ACC112 (cell line): Measurements from ENCODE around the gene SMIM27.
"Not testable (repeated sequence)": the region's sequence is repeated elsewhere in the genome, so short reads cannot be mapped to it uniquely, and the experiment has no call there.

Experiments
- H2AFZ ChIP-seq: fragments of 200-600 bp; sonication (generic); one replicate; pipeline ENCODE4 v1.6.0; 2017; ENCODE audit warnings: antibody characterized with exemption, low read length; ENCODE audit not compliant: unreplicated experiment
- H3K27ac ChIP-seq: fragments of 200-600 bp; sonication (generic); 2 replicates; pipeline ENCODE4 v1.5.1; 2014; ENCODE audit warnings: low read depth, mild to moderate bottlenecking, antibody characterized with exemption, low read length, moderate library complexity
- H3K27me3 ChIP-seq: fragments of 200-600 bp; sonication (generic); 2 replicates; pipeline ENCODE4 v1.6.1; 2014; ENCODE audit warnings: mild to moderate bottlenecking, antibody characterized with exemption, low read length, moderate library complexity, mixed read lengths; ENCODE audit not compliant: insufficient read depth
- H3K36me3 ChIP-seq: fragments of 200-600 bp; sonication (generic); 2 replicates; pipeline ENCODE4 v1.6.1; 2016; ENCODE audit warnings: mild to moderate bottlenecking, antibody characterized with exemption, low read length, moderate library complexity, mixed read lengths; ENCODE audit not compliant: insufficient read depth
- H3K4me1 ChIP-seq: fragments of 200-600 bp; sonication (generic); one replicate; pipeline ENCODE4 v1.6.1; 2016; ENCODE audit warnings: low read length, mixed read lengths; ENCODE audit not compliant: insufficient read depth, unreplicated experiment, control insufficient read depth
- H3K4me3 ChIP-seq: fragments of 200-600 bp; sonication (generic); 2 replicates; pipeline ENCODE4 v1.5.1; 2014; ENCODE audit warnings: mild to moderate bottlenecking, low read depth, low read length
- H3K79me2 ChIP-seq: fragments of 200-600 bp; sonication (generic); one replicate; pipeline ENCODE4 v1.6.0; 2016; ENCODE audit warnings: low read length; ENCODE audit not compliant: control insufficient read depth, unreplicated experiment, insufficient read depth

Gene SMIM27

DNA sequence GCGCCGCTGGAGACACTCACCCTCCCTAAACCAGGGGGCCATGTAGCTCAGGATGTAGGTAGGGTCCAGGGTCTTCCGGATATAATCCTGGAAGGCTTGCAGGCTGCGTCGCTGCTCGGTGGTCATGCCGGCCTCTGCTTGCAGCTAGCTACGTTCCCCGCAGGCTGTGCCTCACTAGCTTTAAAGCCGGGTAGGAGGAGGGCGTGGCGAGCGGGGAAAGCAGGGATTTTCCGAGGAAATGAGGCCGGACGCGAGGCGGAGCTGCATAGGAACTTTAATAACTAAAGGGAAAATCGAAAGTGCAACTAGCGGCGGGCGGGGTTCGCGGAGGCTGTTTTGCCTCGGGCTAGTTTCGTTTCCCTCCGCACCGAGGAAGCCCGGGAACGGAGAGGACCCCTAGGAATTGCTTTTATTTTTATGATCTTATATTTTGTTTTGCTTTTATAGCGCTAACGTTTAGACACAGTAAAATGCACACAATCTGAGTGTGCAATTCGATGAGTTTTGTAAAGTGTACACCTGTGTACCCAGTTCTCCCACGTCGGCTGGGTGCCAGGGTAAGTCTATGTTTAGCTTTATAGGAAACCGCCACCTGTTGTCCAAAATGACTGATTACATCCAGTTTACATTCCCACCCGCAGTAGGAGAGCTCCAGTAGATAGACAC, 26.0 kb upstream of the SMIM27 start, which contains the start of gene RIGI:
Gene RIGI (minus strand): TSS at position 156 of the 666 bp plus-strand sequence. CDS start 30 bp downstream, at position 126.
- Histone ChIP-seq H3K36me3 (peaks cover 36% of the 10 kb centered on the region), H3K27ac (peak within 1 kb of the TSS; percentile 89), H3K79me2 (peaks cover 57% of the 10 kb centered on the region), H2AFZ (peak within 1 kb of the TSS; percentile 72), H3K4me3 (peak within 1 kb of the TSS; percentile 91), H3K4me1 (peaks cover 25% of the 10 kb centered on the region), H3K27me3 (no peaks in the 10 kb centered on the region)

DNA sequence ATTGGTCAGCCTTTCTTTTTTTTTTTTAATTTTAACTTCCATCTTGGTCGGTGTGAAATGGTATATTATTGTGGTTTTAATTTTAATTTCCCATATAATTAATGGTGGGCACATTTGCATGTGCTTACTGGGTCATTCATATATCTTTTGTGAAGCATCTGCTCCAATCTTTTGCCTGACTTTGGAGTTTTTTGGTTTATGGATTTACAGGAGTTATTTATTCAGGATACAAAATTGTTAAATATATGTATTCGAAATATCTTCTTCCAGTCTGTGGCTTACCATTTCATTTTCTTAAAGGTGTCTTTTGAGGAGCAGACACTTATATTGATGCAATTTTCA, 25.4 kb upstream of the SMIM27 start:
- peak overlapping the region; percentile 89 for H3K27ac ChIP-seq
- peaks cover 25% of the 10 kb centered on the region for H3K4me1 ChIP-seq
- peaks cover 52% of the 10 kb centered on the region for H3K79me2 ChIP-seq
- H3K4me3 ChIP-seq = peak overlapping the region; percentile 91
- H2AFZ ChIP-seq = peak overlapping the region; percentile 57
- no peaks in the 10 kb centered on the region for H3K27me3 ChIP-seq
- H3K36me3 ChIP-seq = peaks cover 31% of the 10 kb centered on the region

DNA sequence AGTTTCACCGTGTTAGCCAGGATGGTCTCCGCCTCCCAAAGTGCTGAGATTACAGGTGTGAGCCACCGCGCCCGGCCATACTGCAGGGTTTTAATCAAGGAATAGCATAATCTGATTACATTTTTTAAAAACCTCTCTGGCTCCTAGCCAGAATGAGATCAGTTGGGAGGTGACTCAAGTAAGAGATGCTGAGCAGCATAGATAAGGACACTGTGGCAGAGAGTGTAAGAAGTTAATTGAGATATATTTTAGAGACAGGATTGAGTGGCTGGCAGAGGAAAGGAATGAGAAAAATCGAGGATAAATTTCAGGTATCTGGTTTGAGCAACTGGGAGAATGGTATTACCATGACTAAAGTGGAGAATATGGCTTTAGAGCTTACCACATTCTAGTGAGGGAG, 18.8 kb upstream of the SMIM27 start:
- Histone ChIP-seq H2AFZ (no peak overlapping the region), H3K79me2 (no peaks in the 10 kb centered on the region), H3K4me3 (no peak overlapping the region), H3K27me3 (no peaks in the 10 kb centered on the region), H3K4me1 (peaks cover 8% of the 10 kb centered on the region), H3K36me3 (no peaks in the 10 kb centered on the region), H3K27ac (no peak overlapping the region)

DNA sequence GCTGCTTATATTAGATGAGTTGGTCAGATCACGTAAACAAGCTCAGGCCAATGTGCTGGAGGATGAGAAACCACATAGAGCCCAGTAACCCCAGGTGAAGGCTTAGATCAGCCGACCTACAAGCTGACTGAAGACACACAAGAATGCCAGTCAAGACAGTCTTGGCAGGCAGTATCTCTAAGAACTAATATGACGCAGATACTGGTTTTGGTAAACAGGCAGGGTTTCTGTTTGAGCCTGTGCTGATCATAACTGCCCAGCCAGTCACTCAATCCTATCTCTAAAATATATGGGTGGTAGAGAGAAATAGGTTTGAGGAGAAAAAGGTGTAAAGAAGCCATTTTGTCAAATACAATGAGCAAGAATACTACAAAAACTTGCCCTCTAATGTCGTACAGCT, 18.3 kb upstream of the SMIM27 start:
- H3K27ac ChIP-seq = no peak overlapping the region
- no peak overlapping the region for H3K4me3 ChIP-seq
- no peaks in the 10 kb centered on the region for H3K27me3 ChIP-seq
- no peak overlapping the region for H2AFZ ChIP-seq
- no peaks in the 10 kb centered on the region for H3K79me2 ChIP-seq
- no peaks in the 10 kb centered on the region for H3K36me3 ChIP-seq
- H3K4me1 ChIP-seq = peaks cover 8% of the 10 kb centered on the region

DNA sequence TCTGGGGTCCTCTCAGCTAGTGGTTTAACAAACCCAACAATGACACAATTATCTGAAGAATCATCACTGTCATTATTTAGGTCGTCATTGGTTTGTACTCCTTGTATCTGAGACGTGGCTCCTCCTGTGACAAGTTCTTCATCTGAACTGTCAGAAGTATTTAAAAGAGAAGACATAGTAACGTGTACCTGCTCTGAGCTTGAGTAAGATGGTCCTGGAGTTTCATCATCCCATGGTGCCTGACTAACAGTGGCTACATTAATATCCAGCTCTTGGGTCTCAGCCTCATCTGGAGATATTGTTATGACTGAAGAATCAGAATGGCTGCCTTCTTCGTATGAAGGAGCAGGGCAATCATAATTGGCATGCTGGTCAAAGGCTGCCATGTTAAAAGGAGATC, 9.1 kb upstream of the SMIM27 start:
- H3K36me3 ChIP-seq = peaks cover 33% of the 10 kb centered on the region
- no peak overlapping the region for H3K4me3 ChIP-seq
- no peaks in the 10 kb centered on the region for H3K27me3 ChIP-seq

DNA sequence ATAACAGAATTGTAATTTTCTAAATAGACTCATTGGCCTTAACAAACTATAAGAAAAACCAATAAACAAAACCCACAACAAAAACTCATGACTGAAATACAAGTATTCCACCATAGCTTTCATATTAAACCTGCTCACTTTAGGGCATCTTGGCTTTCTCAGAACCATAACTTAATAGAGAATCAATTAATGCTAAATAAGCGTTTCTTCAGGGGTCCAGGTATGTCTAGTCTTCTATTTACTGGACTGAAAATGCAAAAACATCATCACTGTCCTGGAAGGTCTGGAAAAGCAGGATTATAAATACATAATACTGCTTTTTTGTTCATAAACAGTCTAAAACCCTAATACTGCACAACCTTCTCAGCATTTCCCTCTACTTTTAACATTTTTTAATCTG, 6.2 kb upstream of the SMIM27 start:
- no peak overlapping the region for H3K27ac ChIP-seq
- peaks cover 34% of the 10 kb centered on the region for H3K36me3 ChIP-seq
- H2AFZ ChIP-seq = no peak overlapping the region
- no peaks in the 10 kb centered on the region for H3K27me3 ChIP-seq
- H3K4me3 ChIP-seq = no peak overlapping the region
- peaks cover 90% of the 10 kb centered on the region for H3K79me2 ChIP-seq
- peaks cover 6% of the 10 kb centered on the region for H3K4me1 ChIP-seq

More for the DNA sequence above, 9.1 kb upstream of the SMIM27 start:
- no peak overlapping the region for H3K27ac ChIP-seq
- H2AFZ ChIP-seq = no peak overlapping the region
- H3K79me2 ChIP-seq = peaks cover 62% of the 10 kb centered on the region
- H3K4me1 ChIP-seq = no peaks in the 10 kb centered on the region

DNA sequence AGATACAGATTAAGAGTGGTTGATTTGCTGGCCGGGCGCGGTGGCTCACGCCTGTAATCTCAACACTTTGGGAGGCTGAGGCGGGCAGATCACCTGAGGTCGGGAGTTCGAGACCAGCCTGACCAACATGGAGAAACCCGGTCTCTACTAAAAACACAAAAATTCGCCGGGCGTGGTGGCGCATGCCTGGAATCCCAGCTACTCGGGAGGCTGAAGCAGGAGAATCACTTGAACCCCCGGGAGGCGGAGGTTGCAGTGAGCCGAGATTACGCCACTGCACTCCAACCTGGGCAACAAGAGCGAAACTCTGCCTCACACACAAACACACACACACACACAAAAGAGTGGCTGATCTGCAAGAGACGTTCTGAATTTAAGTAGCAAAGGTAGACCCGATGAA, 3.9 kb upstream of the SMIM27 start:
- H3K4me1 ChIP-seq, H3K27me3 ChIP-seq, H2AFZ ChIP-seq, H3K27ac ChIP-seq, H3K4me3 ChIP-seq: not testable (repeated sequence)
- Histone ChIP-seq H3K79me2 (peaks cover 82% of the 10 kb centered on the region), H3K36me3 (peaks cover 17% of the 10 kb centered on the region)

DNA sequence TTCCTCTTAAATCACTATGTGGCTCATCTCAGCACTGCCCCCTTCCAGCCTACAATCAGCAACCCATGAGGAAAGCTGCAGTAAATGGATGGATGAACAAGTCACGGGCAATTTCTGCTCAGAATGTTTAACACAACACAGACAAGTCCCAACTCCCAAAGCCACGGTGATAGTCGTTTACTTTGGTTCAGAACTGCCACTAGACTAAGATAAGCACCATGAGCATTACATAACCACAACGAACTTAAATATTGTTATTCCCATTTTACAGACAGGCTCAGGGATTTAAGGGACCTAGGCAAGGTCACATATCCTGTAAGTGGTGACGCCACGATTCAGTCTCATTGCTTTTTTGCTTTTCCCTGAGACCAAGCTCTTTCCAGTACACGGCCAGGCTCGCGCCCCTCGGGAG, 2.0 kb upstream of the SMIM27 start:
- Histone ChIP-seq H2AFZ (no peak overlapping the region), H3K4me3 (peak overlapping the region; percentile 84), H3K27me3 (no peaks in the 10 kb centered on the region), H3K27ac (peak overlapping the region; percentile 49; the same call in 1 of the 2 replicates), H3K4me1 (peaks cover 16% of the 10 kb centered on the region), H3K79me2 (peaks cover 69% of the 10 kb centered on the region), H3K36me3 (peaks cover 6% of the 10 kb centered on the region; the same call in 1 of the 2 replicates)

DNA sequence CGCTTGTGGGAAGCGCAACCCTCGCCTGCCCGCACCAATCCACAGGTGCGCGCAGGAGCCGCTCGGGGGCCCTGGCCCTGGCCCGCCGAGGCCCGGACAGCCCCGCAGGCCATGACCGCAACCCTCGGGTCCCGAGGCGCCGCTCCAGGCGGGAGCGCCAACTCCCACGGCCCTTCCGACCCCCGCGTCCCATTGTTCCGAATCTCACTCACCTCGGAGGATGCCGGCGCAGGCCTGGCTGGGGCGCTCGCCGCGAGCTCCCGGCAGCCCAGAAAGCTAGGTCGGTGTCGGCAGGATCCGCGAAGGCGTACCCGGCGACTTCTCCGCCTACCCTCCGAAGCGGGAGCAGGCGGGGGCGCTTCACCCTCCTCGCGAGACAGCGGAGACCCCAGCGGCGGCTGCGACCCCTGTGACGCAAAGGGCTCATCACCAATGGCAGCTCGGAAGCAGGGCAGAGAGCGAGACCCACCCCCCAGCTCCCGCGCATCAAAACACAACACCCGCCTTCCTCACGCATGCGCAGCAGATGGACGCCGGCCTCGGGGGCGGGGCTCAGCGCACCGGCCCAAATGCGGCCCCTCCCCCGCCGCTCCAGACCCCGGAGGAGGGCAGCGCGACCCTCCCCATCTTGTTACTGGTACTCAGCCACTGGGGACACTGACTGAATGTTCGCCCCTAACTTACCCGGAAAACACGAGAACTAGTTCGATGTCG, 1.4 kb upstream of the SMIM27 start:
- Histone ChIP-seq H3K27ac (peak overlapping the region; percentile 87), H3K4me3 (peak overlapping the region; percentile 84), H3K79me2 (peaks cover 63% of the 10 kb centered on the region), H3K4me1 (peaks cover 16% of the 10 kb centered on the region), H3K36me3 (peaks cover 6% of the 10 kb centered on the region; the same call in 1 of the 2 replicates), H3K27me3 (no peaks in the 10 kb centered on the region), H2AFZ (peak overlapping the region; percentile 32)

DNA sequence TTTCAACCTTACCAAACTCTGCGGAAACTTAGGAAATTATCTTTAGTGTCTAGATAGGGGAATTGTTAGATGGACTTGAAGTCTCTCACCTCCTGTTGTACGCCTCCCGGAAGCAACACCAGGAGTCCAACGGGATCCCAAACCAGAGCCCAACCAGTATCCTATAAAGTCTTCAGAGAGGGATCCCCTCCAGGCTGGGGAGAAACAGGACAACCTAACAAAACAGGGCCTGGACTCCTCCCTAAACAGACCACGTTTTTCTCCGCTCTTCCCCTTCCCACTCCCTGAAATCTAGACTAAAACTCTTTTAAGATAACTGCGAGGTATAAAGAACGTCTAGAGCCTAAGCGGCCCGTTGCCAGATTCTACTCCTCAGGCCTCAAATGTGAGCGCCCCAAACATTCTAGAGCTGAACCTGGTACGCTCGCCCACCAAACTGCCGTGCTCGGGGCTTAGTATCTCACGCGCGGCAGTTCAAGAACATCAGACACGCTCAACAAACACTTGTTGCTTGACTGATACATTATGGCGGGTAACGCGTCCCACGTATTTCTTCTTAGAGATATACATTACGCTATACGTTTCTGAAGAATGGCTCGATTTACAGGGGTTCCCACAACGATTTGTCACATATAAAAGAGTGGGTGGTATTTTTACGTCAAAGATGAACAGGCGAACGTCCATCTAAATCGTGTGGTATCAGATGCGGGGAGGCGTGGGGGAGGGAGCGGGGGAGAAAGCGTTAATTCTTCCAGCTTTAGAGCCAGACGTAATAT, 663 bp upstream of the SMIM27 start:
- Histone ChIP-seq H3K27me3 (no peaks in the 10 kb centered on the region), H3K4me1 (peaks cover 16% of the 10 kb centered on the region), H2AFZ (peak overlapping the region; percentile 32), H3K79me2 (peaks cover 56% of the 10 kb centered on the region), H3K27ac (peak overlapping the region; percentile 87), H3K4me3 (peak overlapping the region; percentile 84), H3K36me3 (peaks cover 3% of the 10 kb centered on the region; the same call in 1 of the 2 replicates)
